22Rv1 (cell line): ENCODE results near the gene SLC5A8.

Experiments
- H3K27ac ChIP-seq: fragments of 450-650 bp; 2 replicates; pipeline ENCODE4 v1.5.1; 2017
- ZFX ChIP-seq: fragments of 450-650 bp; IDR thresholded peaks from 2 replicates; pipeline ENCODE4 v1.6.1; 2017; ENCODE audit warnings: antibody characterized with exemption, borderline replicate concordance
- TF ChIP-seq, protein P1 (sequence below): fragments of 450-650 bp; IDR thresholded peaks from 2 replicates; pipeline ENCODE4 v1.5.1; 2017; ENCODE audit warnings: mild to moderate bottlenecking

Gene SLC5A8

DNA sequence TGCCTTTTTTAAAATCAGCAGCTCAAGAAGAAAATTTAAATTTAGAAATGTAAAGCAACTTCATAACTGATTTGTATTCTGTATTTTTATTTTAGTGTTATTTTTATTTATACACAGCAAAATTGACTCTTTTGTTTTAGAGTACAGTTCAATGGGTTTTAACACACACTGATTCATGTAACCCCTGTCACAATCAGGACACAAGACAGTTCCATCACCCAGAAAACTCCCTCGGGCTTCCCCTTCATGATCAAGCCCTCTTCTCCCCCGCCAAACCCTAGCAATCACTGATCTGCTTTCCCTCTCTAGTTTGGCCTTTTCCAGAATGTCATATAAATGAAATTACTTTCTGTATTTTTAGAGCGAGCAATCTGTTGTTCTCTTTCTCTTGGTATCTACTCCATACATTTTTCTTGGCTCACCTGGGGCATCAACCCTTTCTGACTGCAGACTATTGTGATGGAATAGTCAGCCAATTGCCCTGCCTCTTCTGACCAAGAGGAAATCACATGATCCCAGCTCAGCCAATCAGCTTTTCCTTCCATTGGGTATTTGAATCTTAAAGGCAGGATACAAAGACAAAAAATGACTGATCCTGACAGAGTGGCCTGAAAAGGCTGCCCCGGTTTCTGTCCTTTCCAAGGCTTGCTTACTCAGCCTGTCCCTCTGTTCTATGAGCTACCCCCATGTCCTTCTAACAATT lies 5.3 kb downstream of the SLC5A8 start:
- TF ChIP-seq, protein P1, sequence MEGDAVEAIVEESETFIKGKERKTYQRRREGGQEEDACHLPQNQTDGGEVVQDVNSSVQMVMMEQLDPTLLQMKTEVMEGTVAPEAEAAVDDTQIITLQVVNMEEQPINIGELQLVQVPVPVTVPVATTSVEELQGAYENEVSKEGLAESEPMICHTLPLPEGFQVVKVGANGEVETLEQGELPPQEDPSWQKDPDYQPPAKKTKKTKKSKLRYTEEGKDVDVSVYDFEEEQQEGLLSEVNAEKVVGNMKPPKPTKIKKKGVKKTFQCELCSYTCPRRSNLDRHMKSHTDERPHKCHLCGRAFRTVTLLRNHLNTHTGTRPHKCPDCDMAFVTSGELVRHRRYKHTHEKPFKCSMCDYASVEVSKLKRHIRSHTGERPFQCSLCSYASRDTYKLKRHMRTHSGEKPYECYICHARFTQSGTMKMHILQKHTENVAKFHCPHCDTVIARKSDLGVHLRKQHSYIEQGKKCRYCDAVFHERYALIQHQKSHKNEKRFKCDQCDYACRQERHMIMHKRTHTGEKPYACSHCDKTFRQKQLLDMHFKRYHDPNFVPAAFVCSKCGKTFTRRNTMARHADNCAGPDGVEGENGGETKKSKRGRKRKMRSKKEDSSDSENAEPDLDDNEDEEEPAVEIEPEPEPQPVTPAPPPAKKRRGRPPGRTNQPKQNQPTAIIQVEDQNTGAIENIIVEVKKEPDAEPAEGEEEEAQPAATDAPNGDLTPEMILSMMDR, result no peak
- TF ChIP-seq ZFX, result no peak
- no peak overlapping the region for H3K27ac ChIP-seq

DNA sequence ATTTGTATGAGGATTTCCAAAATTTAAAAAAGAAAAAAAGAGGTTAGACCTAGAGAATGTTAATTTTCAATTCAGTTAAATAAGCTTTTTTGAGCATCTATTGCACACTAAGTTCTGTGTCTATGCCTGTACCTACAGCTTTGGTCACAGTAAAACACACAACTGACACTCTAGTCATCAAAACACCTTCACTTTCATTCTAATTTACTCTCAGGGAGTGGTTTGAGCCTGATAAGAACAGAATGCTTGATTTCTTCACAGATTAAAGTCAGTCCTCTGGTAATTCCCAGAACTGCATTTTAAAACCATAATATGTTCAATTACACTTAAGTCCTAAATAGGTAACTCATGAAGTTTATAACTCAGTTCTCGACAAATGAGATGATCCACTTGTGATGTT lies 9.2 kb downstream of the SLC5A8 start:
- TF ChIP-seq, protein P1, result no peak
- TF ChIP-seq ZFX, result no peak
- no peak overlapping the region for H3K27ac ChIP-seq

DNA sequence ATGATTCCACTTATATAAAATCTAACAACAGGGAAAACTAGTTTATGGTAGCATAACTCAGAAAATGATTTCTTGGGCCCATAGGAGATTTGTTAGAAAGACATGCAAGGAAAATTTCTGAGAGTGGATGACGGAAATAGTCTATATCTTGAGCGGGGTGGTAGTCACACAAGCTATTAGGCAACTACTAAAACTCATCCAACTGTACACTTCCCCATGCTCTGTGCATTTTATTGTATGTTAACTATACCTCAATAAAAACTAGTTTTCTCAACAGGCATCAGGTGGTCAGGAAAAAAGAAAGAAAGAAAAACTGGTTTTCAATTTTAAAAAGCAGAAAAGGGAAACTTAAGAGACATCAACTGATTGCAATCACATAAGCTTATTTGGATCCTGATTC lies 9.9 kb downstream of the SLC5A8 start:
- H3K27ac ChIP-seq, result no peak overlapping the region
- no peak for TF ChIP-seq ZFX
- TF ChIP-seq, protein P1, result no peak

DNA sequence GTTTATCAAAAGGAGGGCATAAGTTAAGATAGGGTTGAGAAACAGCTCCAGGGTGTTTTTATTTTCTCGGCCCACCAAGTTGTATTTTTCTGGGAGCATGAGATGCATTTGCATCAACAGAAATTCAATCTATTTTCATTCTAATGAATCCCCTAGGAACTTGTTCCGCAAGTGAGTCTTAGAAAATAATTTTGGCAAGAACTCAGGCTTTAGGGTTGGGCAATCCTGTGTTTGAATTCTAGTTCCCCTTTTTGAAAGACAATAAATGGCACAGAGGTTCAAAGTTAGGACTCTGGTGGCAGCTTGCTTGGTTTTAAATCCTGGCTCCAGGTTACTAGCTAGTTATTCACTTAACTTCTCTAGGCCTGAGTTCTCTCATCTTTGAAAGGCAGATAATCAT lies 23.7 kb downstream of the SLC5A8 start:
- no peak for TF ChIP-seq ZFX
- TF ChIP-seq, protein P1, result no peak
- no peak overlapping the region for H3K27ac ChIP-seq

DNA sequence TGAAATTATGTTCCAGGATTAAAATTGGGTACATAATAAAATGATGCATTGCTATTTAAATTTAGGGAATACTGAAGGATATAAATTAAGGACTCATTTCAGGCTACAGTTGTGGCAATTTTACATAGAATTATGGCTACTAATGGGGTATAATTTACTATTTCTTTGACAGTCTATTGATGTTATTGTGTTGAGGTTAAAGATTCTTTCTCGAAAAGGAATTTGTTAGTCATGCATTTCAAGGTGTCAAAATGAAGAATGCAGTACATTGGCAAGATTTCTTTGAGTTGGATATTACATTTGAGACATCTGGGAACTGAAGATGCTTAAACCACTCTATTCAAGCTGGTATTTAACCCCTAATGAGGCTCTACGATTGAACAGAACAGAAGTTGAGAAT lies 28.3 kb downstream of the SLC5A8 start:
- no peak overlapping the region for H3K27ac ChIP-seq
- TF ChIP-seq, protein P1, result no peak
- no peak for TF ChIP-seq ZFX

DNA sequence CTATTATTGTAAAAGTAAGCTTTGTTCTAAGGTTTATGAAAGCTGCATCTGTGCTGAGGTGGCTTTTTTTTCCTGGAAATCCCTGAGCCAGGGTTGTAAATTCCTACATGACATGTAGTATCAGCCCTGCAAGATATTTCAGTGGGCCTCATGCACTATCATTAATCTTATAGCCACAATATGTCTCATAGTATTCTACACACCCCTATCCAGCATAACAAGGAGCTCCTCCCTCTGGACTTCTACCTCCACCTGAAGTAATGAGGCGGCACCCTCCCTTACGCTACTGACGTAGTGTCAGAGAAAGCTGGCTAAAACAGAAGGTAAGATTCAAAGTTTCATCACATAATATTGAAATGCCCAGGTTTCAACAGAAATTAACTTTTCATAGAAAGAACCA lies 35.5 kb downstream of the SLC5A8 start:
- TF ChIP-seq, protein P1, result no peak
- no peak for TF ChIP-seq ZFX
- no peak overlapping the region for H3K27ac ChIP-seq

DNA sequence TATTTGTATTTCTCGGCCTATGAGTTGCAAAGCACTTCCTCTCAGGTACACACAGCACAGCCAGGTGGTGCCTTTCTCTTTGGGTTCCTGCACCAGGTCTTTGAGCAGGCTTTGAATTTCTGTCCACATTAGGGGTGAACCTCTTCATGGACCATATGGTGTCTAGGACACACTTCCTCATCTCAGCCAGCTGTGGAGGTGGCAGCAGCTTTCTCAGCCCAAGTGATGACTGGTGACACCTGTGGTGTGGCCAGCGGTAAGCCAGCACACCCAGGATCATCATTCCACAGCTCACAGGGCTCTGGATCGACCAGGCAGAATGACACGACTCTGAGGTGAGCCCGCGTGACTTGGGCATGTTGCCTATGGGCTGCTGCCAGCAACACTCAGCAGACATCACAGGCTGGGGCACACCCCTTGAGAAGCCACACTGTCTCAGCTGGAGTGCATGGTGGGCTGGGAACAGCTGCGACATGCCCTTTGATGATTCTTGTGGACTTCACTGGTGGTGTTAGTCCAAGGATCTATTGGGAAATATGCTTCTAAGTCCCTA lies 36.8 kb downstream of the SLC5A8 start:
- no peak for TF ChIP-seq ZFX
- TF ChIP-seq, protein P1, result no peak

More for the DNA sequence above, 36.8 kb downstream of the SLC5A8 start:
- no peak overlapping the region for H3K27ac ChIP-seq
